K562 (cell line): ENCODE results near the gene ZC3H11A. TPM values are rescaled to one million over a fixed set of nuclear protein-coding genes. Genes with fewer than 3 reads are reported as not detected.

Experiments
- ATAC-seq: fragments of 200-7000 bp; cut with Tn5 transposase; 3 replicates; pipeline ENCODE4 v1.9.1; 2020; ENCODE audit warnings: moderate library complexity
- BruUV-seq: library from RNA; stranded (reverse); fragments of 400-500 nt; replicated peaks from 2 replicates; lab custom pipeline; 2021; lab: Mats Ljungman, UMichigan
- CTCF ChIA-PET: fragments of 300-600 bp; formaldehyde crosslinking; extraction: SDS; loops from one replicate; lab custom pipeline; 2021; ENCODE audit warnings: low intra/inter-chr PET ratio; lab: Yijun Ruan, JAX
- POLR2A ChIA-PET: fragments of 300-600, 350-650 bp; sonication (Branson Sonifier 250); formaldehyde crosslinking; extraction: SDS; loops from one replicate; lab custom pipeline; 2021; ENCODE audit warnings: antibody characterized with exemption, inconsistent platforms; lab: Yijun Ruan, JAX
- DNase-seq, 4 experiments: peaks; one replicate each; pipeline versions ENCODE4 v3.0.0 to v3.0.0-alpha.2; 2011 to 2018; ENCODE audit warnings: low spot score in 3 of 4, mixed read lengths in 3 of 4; ENCODE audit errors: extremely low read depth in 1 of 4
- FAIRE-seq: peaks from 2 replicates; lab custom pipeline; 2011; peaks lifted over from hg19 to GRCh38; lab: Jason Lieb, UNC
- H2AFZ ChIP-seq: 2 replicates; pipeline ENCODE4 v1.6.0; 2011; ENCODE audit warnings: low read depth, low read length, control low read depth, inconsistent platforms
- H3K27ac ChIP-seq: fragments of 200-600 bp; 3 replicates; pipeline ENCODE4 v1.8.0; 2011; ENCODE audit warnings: low read depth, mild to moderate bottlenecking, control low read depth, inconsistent platforms, low read length, moderate library complexity, mixed read lengths; ENCODE audit errors: extremely low read depth
- H3K27me3 ChIP-seq, 2 experiments: fragments of 300-600 bp in 1 of 2; 2 replicates in 1 of 2; 3 replicates in 1 of 2; pipeline versions ENCODE4 v1.6.0 to v1.8.0; 2011; ENCODE audit warnings: inconsistent platforms in 2 of 2, low read length in 2 of 2, mild to moderate bottlenecking in 1 of 2, mixed read lengths in 1 of 2, moderate library complexity in 1 of 2; ENCODE audit not compliant: control insufficient read depth in 2 of 2, insufficient read depth in 2 of 2
- H3K36me3 ChIP-seq: fragments of 300-600 bp; 3 replicates; pipeline ENCODE4 v1.8.0; 2011; ENCODE audit warnings: mild to moderate bottlenecking, low read length, inconsistent platforms; ENCODE audit not compliant: control insufficient read depth, insufficient read depth
- H3K4me1 ChIP-seq, 2 experiments: fragments of 200-600 bp in 1 of 2; replicated peaks in 1 of 2; 2 replicates in 1 of 2; 3 replicates in 1 of 2; pipeline versions ENCODE4 v1.5.1 to v1.8.0; 2011; ENCODE audit warnings: inconsistent platforms in 2 of 2, low read length in 2 of 2, mild to moderate bottlenecking in 1 of 2, mixed read lengths in 1 of 2, moderate library complexity in 1 of 2; ENCODE audit not compliant: control insufficient read depth in 2 of 2, insufficient read depth in 2 of 2
- H3K4me2 ChIP-seq: 2 replicates; pipeline ENCODE4 v1.6.1; 2011; ENCODE audit warnings: low read length, control low read depth, inconsistent platforms, mixed read lengths; ENCODE audit not compliant: insufficient read depth
- H3K4me3 ChIP-seq: fragments of 200-600 bp; sonication (generic), shearing (Covaris generic); 2 replicates; pipeline ENCODE4 v1.5.1; 2016; ENCODE audit warnings: control low read depth, inconsistent platforms
- H3K79me2 ChIP-seq: fragments of 200-600 bp; 3 replicates; pipeline ENCODE4 v1.8.0; 2011; ENCODE audit warnings: low read length, inconsistent platforms; ENCODE audit not compliant: control insufficient read depth, insufficient read depth
- H3K9ac ChIP-seq, 2 experiments: 2 replicates each; pipeline versions ENCODE4 v1.6.0 to v1.6.1; 2011; ENCODE audit warnings: low read depth in 2 of 2, low read length in 2 of 2, control low read depth in 1 of 2, inconsistent platforms in 1 of 2, mild to moderate bottlenecking in 1 of 2, mixed read lengths in 1 of 2; ENCODE audit not compliant: insufficient read depth in 1 of 2
- H3K9me1 ChIP-seq: one replicate; pipeline ENCODE4 v1.6.0; 2011; ENCODE audit warnings: inconsistent platforms, mild to moderate bottlenecking, low read length, moderate library complexity; ENCODE audit not compliant: control insufficient read depth, insufficient read depth
- H3K9me3 ChIP-seq: replicated peaks from 2 replicates; pipeline ENCODE4 v1.5.1; 2011; ENCODE audit warnings: low read depth, low read length, inconsistent platforms; ENCODE audit not compliant: control insufficient read depth, insufficient read depth
- H4K20me1 ChIP-seq: replicated peaks from 2 replicates; pipeline ENCODE4 v1.6.1; 2011; ENCODE audit warnings: low read length, inconsistent platforms, mixed read lengths; ENCODE audit not compliant: control insufficient read depth, insufficient read depth
- ATF1 ChIP-seq, 2 experiments: fragments of 450-650 bp in 1 of 2; IDR thresholded peaks; 2 replicates each; pipeline ENCODE4 v1.6.1; 2016; ENCODE audit warnings: missing compliant biosample characterization in 1 of 2, missing genetic modification characterization in 1 of 2
- CBFA2T3 ChIP-seq: fragments of 450-650 bp; IDR thresholded peaks from 2 replicates; pipeline ENCODE4 v1.6.1; 2017
- DPF2 ChIP-seq: fragments of 450-650 bp; IDR thresholded peaks from 2 replicates; pipeline ENCODE4 v1.6.1; 2016
- E2F3 ChIP-seq: fragments of 250-450 bp; sonication (Bioruptor Pico); IDR thresholded peaks from 2 replicates; pipeline ENCODE4 v1.4.0; 2020; ENCODE audit warnings: mild to moderate bottlenecking
- EGR1 ChIP-seq: fragments of 450-650 bp; conservative IDR thresholded peaks from 2 replicates; pipeline ENCODE4 v1.6.1; 2017; ENCODE audit warnings: mild to moderate bottlenecking
- ERF ChIP-seq: fragments of 450-650 bp; formaldehyde crosslinking; IDR thresholded peaks from 2 replicates; pipeline ENCODE4 v1.4.0; 2020; ENCODE audit warnings: mild to moderate bottlenecking, mixed read lengths
- GABPA ChIP-seq: fragments of 200-800 bp; sonication (Bioruptor generic); conservative IDR thresholded peaks from 2 replicates; pipeline ENCODE4 v1.6.1; 2016; ENCODE audit warnings: low read depth, missing genetic modification characterization, missing compliant biosample characterization
- MAFG ChIP-seq: fragments of 450-650 bp; conservative IDR thresholded peaks from 2 replicates; pipeline ENCODE4 v1.6.1; 2016; ENCODE audit warnings: missing genetic modification characterization, missing compliant biosample characterization
- PHB2 ChIP-seq: fragments of 450-650 bp; IDR thresholded peaks from 2 replicates; pipeline ENCODE4 v1.6.1; 2017; ENCODE audit warnings: low read depth
- PHF20 ChIP-seq: fragments of 450-650 bp; IDR thresholded peaks from 2 replicates; pipeline ENCODE4 v1.6.1; 2018; ENCODE audit not compliant: partially characterized antibody
- SAP30 ChIP-seq: fragments of 200-600 bp; sonication (generic); IDR thresholded peaks from 2 replicates; pipeline ENCODE4 v1.6.1; 2012; ENCODE audit warnings: borderline replicate concordance, low read depth, mild to moderate bottlenecking, moderate library complexity, low read length, control low read depth, inconsistent platforms; ENCODE audit not compliant: insufficient read depth, poor library complexity, severe bottlenecking
- SUPT5H ChIP-seq: fragments of 450-650 bp; IDR thresholded peaks from 2 replicates; pipeline ENCODE4 v1.6.1; 2016
- TCF15 ChIP-seq: fragments of 250-450 bp; sonication (Bioruptor Pico); IDR thresholded peaks from 2 replicates; pipeline ENCODE4 v1.8.0; 2022; ENCODE audit warnings: moderate library complexity, mild to moderate bottlenecking, inconsistent platforms
- THAP12 ChIP-seq: fragments of 250-450 bp; sonication (Bioruptor Pico); IDR thresholded peaks from 2 replicates; pipeline ENCODE4 v1.9.0; 2021; ENCODE audit warnings: mild to moderate bottlenecking, inconsistent platforms
- ZBTB1 ChIP-seq: sonication (generic); formaldehyde crosslinking; IDR thresholded peaks from 2 replicates; pipeline ENCODE4 v1.8.1; 2023; ENCODE audit warnings: missing genetic modification reagents, low read depth, mild to moderate bottlenecking, borderline replicate concordance
- ZNF586 ChIP-seq: fragments of 450-650 bp; formaldehyde crosslinking; conservative IDR thresholded peaks from 2 replicates; pipeline ENCODE4 v1.4.0; 2020; ENCODE audit warnings: mild to moderate bottlenecking, moderate library complexity
- ZNF699 ChIP-seq: fragments of 250-450 bp; sonication (Bioruptor Pico); IDR thresholded peaks from 2 replicates; pipeline ENCODE4 v1.8.0; 2021; ENCODE audit warnings: mild to moderate bottlenecking, moderate library complexity; ENCODE audit not compliant: insufficient replicate concordance
- ZNF76 ChIP-seq: fragments of 250-450 bp; sonication (Bioruptor Pico); IDR thresholded peaks from 2 replicates; pipeline ENCODE4 v1.4.0; 2020; ENCODE audit warnings: mild to moderate bottlenecking, moderate library complexity, borderline replicate concordance
- WGBS: fragments of 100-300 bp; shearing (Covaris generic); methylation state at CpG from one replicate; pipeline ENCODE4 v1.1.6; 2016; ENCODE audit warnings: low coverage, mixed read lengths; ENCODE audit not compliant: insufficient coverage; ENCODE audit errors: missing lambda C conversion rate; 5-methylcytosine and 5-hydroxymethylcytosine counted together
- in situ Hi-C: fragments of 300-500 bp; cut with MboI; formaldehyde crosslinking; loops from 4 replicates; pipeline ENCODE4 v1.15.0; 2018; ENCODE audit warnings: inconsistent platforms, mixed read lengths
- intact Hi-C: fragments of 100-400 bp; cut with micrococcal nuclease; formaldehyde crosslinking; loops from 2 replicates; pipeline ENCODE4 v1.14.2; 2022
- polyA plus RNA-seq, 8 experiments: library from polyadenylated mRNA; depleted of rRNA in 4 of 8; stranded (reverse) in 5 of 8; unstranded in 3 of 8; fragments of >200 nt; fragmentation: Nextera tagmentation in 2 of 8; fragmentation: Illumina TruSeq in 1 of 8; extraction: Ambion mirVana in 2 of 8; extraction: Trizol in 1 of 8; gene quantifications; 2 replicates each; pipeline versions ENCODE4 v1.2.1 to v1.2.3, GENCODE V29; 2011 to 2014; ENCODE audit warnings: inconsistent platforms in 1 of 8, missing spikeins in 1 of 8
- total RNA-seq, 7 experiments: library from RNA; depleted of rRNA in 6 of 7; stranded (reverse); fragments of >200 nt in 6 of 7; fragmentation: Illumina TruSeq in 2 of 7; extraction: Trizol in 2 of 7; gene quantifications; 2 replicates each; pipeline versions ENCODE4 v1.2.1 to v1.2.3, GENCODE V29; 2011 to 2021; ENCODE audit warnings: low replicate concordance in 1 of 7

ZC3H11A gene
- total and polyA plus RNA-seq, 9 of the 15 experiments (the other 6 are each of a cell fraction or from before 2014, with no cell fraction given) = 34.2 to 137 (median 102) TPM

- no peak within 1 kb of the TSS for H3K4me3 ChIP-seq
- BruUV-seq = no TSS peak
- peak within 1 kb of the TSS in 1 of 2 experiments; percentile 30; a peak in 1 of 4 replicates for H3K9ac ChIP-seq
- FAIRE-seq (peak; percentile 44), ATAC-seq (peak; percentile 42), DNase-seq (peak in 2 of 4 experiments; percentile 14 to 26)
- no peaks in the 10 kb centered on the region for H3K9me1 ChIP-seq
- 20% methylated on average over 16 of the region's 16 CpGs for WGBS
- ChIA-PET POLR2A (interaction anchor here (0.6 kb wide), 1 partner anchor 94 kb away, joined by 3 read pairs; no protein-coding TSS in a partner anchor), CTCF (no interaction called here)
- intact Hi-C loops (no loop called here), in situ Hi-C loops (no loop called here)
- H3K4me2 ChIP-seq = no peak within 1 kb of the TSS
- H3K27ac ChIP-seq = no peak within 1 kb of the TSS
- no peaks in the 10 kb centered on the region for H4K20me1 ChIP-seq
- H3K4me1 ChIP-seq = peaks cover 4 to 12% of the 10 kb centered on the region in 2 experiments; a peak in 4 of 5 replicates
- no peaks in the 10 kb centered on the region for H3K36me3 ChIP-seq
- no peaks in the 10 kb centered on the region for H3K79me2 ChIP-seq
- H3K27me3 ChIP-seq = peaks cover 10 to 12% of the 10 kb centered on the region in 2 experiments; a peak in 4 of 5 replicates
- H3K9me3 ChIP-seq = no peaks in the 10 kb centered on the region
- peak within 1 kb of the TSS; percentile 57 for H2AFZ ChIP-seq
- TF ChIP-seq DPF2 (0 out of 2 replicates have a peak, but pooled peaks have one; percentile 18), THAP12 (no peak), ZBTB1 (CRISPR knock-in tag) (no peak), TCF15 (no peak), PHB2 (no peak), CBFA2T3 (0 out of 2 replicates have a peak, but pooled peaks have one; percentile 29), ZNF699 (CRISPR knock-in tag) (no peak), ATF1 (CRISPR knock-in tag; IDR thresholded peaks at IDR 0.05) (no peak), ATF1 (tag; IDR thresholded peaks at IDR 0.05) (0 out of 2 replicates have a peak, but pooled peaks have one; percentile 24), EGR1 (peak; percentile 67), SAP30 (no peak), MAFG (tag) (no peak), ZNF76 (CRISPR knock-in tag) (peak; percentile 43; the same call in 1 of the 2 replicates), GABPA (tag) (peak; percentile 48), PHF20 (no peak), ERF (0 out of 2 replicates have a peak, but pooled peaks have one; percentile 42), E2F3 (CRISPR knock-in tag) (0 out of 2 replicates have a peak, but pooled peaks have one; percentile 10), SUPT5H (no peak), ZNF586 (CRISPR knock-in tag) (no peak)
Measured at GRCh38 chr1:203765029-203765837, 30.2 kb upstream of the ZC3H11A start, which contains the start of gene LAX1. Gene LAX1, plus strand, starts transcription at chr1:203765183. Its CDS starts 383 bp downstream, at chr1:203765566.
